Lung (tissue), 15 donors: ENCODE measurements around the gene TBC1D3C. TPM values are rescaled to one million over a fixed set of nuclear protein-coding genes. Genes with fewer than 3 reads are reported as not detected.
"Not testable (repeated sequence)": the region's sequence is repeated elsewhere in the genome, so short reads cannot be mapped to it uniquely, and the experiment has no call there.

Source experiments
- ATAC-seq: fragments of 200-7000 bp; cut with Tn5 transposase; one replicate; pipeline ENCODE4 v1.9.1; 2020; ENCODE audit warnings: moderate number of reproducible peaks; ENCODE audit not compliant: insufficient read depth, low FRiP score
- DNase-seq, 3 donors: peaks; one replicate each; pipeline ENCODE4 v3.0.0-alpha.2; 2013 to 2017
- H3K27ac ChIP-seq, 2 donors: one replicate each; pipeline ENCODE4 v1.5.1; 2013; ENCODE audit warnings: mild to moderate bottlenecking in 2 of 2, moderate library complexity in 2 of 2, control low read depth in 1 of 2, inconsistent platforms in 1 of 2, low read depth in 1 of 2, low read length in 1 of 2
- H3K27me3 ChIP-seq, 3 donors: one replicate each; pipeline ENCODE4 v1.5.1; 2013; ENCODE audit warnings: low read length in 2 of 3; ENCODE audit not compliant: control insufficient read depth in 3 of 3, insufficient read depth in 3 of 3
- H3K36me3 ChIP-seq, 4 donors: one replicate each; pipeline ENCODE4 v1.5.1; 2013; ENCODE audit warnings: low read length in 4 of 4, mild to moderate bottlenecking in 1 of 4, moderate library complexity in 1 of 4; ENCODE audit not compliant: control insufficient read depth in 4 of 4, insufficient read depth in 4 of 4
- H3K4me1 ChIP-seq, 5 donors: one replicate each; pipeline ENCODE4 v1.5.1; 2013; ENCODE audit warnings: low read length in 5 of 5, mild to moderate bottlenecking in 2 of 5, moderate library complexity in 1 of 5; ENCODE audit not compliant: control insufficient read depth in 5 of 5, insufficient read depth in 5 of 5
- H3K4me3 ChIP-seq: one replicate; pipeline ENCODE4 v1.5.1; 2013; ENCODE audit warnings: mild to moderate bottlenecking, control low read depth, moderate library complexity
- H3K9ac ChIP-seq, 2 donors: one replicate each; pipeline ENCODE4 v1.5.1; 2013; ENCODE audit warnings: low read length in 2 of 2, control low read depth in 1 of 2; ENCODE audit not compliant: insufficient read depth in 1 of 2
- H3K9me3 ChIP-seq, 4 donors: one replicate each; pipeline ENCODE4 v1.5.1; 2013; ENCODE audit warnings: low read length in 3 of 4, mild to moderate bottlenecking in 1 of 4, moderate library complexity in 1 of 4; ENCODE audit not compliant: control insufficient read depth in 4 of 4, insufficient read depth in 3 of 4
- WGBS, 2 donors: extraction: QIAGEN DNeasy Blood & Tissue Kit; methylation state at CpG; one replicate each; pipeline ENCODE4 v1.1.7; 2013; 5-methylcytosine and 5-hydroxymethylcytosine counted together
- long read RNA-seq, 5 donors: transcript quantifications; one replicate each; lab custom pipeline, GENCODE V29; 2026
- polyA plus RNA-seq, 2 donors: library from polyadenylated mRNA; stranded (reverse); fragments of 200-250 nt; gene quantifications; one replicate each; pipeline ENCODE4 v1.2.1, GENCODE V29; 2013
- small RNA-seq: library from RNA; depleted of rRNA; stranded (forward); fragments of <200 nt; gene quantifications from one replicate; pipeline ENCODE3, GENCODE V24; 2014; ENCODE audit warnings: low replicate concordance
- total RNA-seq, 2 donors: library from RNA; depleted of rRNA in 1 of 2; stranded (reverse); fragments of >200 nt in 1 of 2; gene quantifications; one replicate each; pipeline ENCODE4 v1.2.1, GENCODE V29; 2014 to 2021
- donor health status: Bipolar disorder and iron deficiency.
- donor health status: healthy.
- donor health status: DM: yes; HTN: yes; CAD: no.

Gene TBC1D3C
- total RNA-seq (under 1 TPM in 1 of 2 donors, not detected in 1; 1.00 TPM), polyA plus RNA-seq (1 to 10 TPM in 1 of 2 donors, not detected in 1; 1.2 TPM)
- long read RNA-seq, donor 1 = 0 reads
- long read RNA-seq, donor 2 = 0 reads
- long read RNA-seq, donor 3 = 0 reads
- long read RNA-seq, donor 4 = 0 reads
- long read RNA-seq, donor 5 = 0 reads

- not testable (repeated sequence) for H3K4me1 ChIP-seq, H3K4me3 ChIP-seq, H3K27me3 ChIP-seq, H3K27ac ChIP-seq, H3K9ac ChIP-seq, ATAC-seq, DNase-seq, H3K36me3 ChIP-seq, H3K9me3 ChIP-seq
- WGBS, 2 donors = no CpG with 5 or more reads among the region's 10 CpGs
Measured at GRCh38 chr17:38068534-38068933, at the start of gene TBC1D3C. Gene TBC1D3C (minus strand): TSS chr17:38068634. CDS start chr17:38067066, 1,568 bp downstream.

DNA sequence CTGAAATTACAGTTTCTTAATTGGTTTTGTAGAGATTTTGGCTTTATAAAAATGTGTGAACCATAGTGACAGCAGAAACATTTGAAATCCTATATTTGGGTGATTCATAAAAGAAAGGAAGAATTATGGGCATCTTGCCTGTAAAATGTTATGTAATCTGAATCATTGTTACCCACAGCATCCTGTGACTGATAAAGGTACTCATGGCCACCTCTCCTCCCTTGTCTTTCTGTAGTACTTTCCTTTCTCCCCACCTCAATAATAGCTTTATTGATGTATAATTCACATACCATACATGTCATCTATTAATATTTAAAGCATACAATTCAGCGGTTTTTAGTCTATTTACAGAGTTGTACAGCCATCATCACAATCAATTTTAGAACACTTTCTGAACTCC lies 30.8 kb upstream of the TBC1D3C start:
- no CpG with 5 or more reads among the region's 1 CpG for WGBS, 2 donors
- not testable (repeated sequence) for H3K9me3 ChIP-seq, H3K4me3 ChIP-seq, H3K4me1 ChIP-seq, ATAC-seq, H3K27ac ChIP-seq, H3K27me3 ChIP-seq, H3K9ac ChIP-seq, H3K36me3 ChIP-seq, DNase-seq

DNA sequence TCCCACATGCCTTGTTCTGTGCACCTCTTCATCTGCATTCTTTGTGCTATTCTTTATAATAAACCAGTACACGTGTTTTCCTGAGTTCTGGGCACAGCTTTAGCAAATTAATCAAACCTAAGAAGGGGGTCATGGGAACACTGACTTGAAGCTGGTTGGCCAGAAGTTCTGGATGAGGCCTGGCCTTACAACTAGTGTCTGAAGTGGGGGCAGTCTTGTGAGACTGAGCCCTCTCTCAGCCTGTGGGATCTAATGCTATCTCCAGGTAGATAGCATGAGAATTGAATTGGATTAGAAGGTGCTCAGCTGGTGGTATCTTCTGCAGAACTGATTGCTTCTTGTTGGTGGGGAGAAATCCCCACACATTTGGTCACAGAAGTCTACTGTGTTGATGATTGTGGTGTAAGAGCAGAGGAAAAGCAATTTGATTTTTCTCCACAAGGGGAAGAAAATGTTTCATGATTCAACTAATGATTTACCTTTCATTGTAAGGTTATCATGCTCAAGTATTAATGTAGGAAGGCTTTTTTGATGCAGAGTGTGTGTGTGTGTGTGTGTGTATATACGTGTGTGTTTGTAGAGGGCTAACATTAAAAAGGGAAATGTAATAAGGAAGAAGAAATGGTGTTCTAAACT lies 25.7 kb upstream of the TBC1D3C start:
- not testable (repeated sequence) for DNase-seq, H3K27me3 ChIP-seq, H3K4me1 ChIP-seq, H3K27ac ChIP-seq, H3K9ac ChIP-seq, H3K9me3 ChIP-seq, H3K36me3 ChIP-seq, H3K4me3 ChIP-seq, ATAC-seq
- WGBS, 2 donors = no CpG with 5 or more reads among the region's 2 CpGs

- not testable (repeated sequence) for ATAC-seq, H3K9me3 ChIP-seq, H3K4me1 ChIP-seq, DNase-seq, H3K27ac ChIP-seq, H3K9ac ChIP-seq, H3K27me3 ChIP-seq, H3K4me3 ChIP-seq, H3K36me3 ChIP-seq
- WGBS, 2 donors = 96 to 100% methylated on average over 1 to 7 of the region's 10 CpGs
Measured at GRCh38 chr17:38088120-38088519, 19.7 kb upstream of the TBC1D3C start.

DNA sequence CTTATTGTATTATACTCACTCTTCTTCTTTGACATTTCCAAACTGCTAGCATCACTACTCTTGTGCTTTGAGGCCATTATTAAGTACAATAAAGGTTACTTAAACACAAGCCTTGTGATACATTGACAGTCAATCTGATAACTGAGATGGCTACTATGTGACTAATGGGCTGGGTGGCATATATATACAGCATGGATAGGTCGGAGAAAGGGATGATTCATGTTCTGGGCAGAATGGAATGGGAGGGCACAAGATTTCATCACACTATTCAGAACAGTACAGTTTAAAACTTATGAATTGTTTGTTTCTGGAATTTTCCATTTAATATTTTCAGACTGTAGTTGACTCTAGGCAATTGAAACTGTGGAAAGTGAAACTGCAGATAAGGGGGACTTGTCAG lies 18.9 kb upstream of the TBC1D3C start:
- not testable (repeated sequence) for ATAC-seq, H3K9me3 ChIP-seq, H3K27ac ChIP-seq

More for the DNA sequence above, 18.9 kb upstream of the TBC1D3C start:
- not testable (repeated sequence) for H3K4me1 ChIP-seq, H3K36me3 ChIP-seq, H3K9ac ChIP-seq, DNase-seq, H3K4me3 ChIP-seq, H3K27me3 ChIP-seq
- no CpG with 5 or more reads among the region's 1 CpG for WGBS, 2 donors

Small RNA genes lying within 50 kb of the gene (small RNA-seq; reads per million reads assigned to genes)
- not detected for gene RF00019

Other genes starting within 250 kb of the TBC1D3C start
- not detected for gene TBC1D3K, start 144.2 kb downstream of the TBC1D3C start, total RNA-seq
- gene TBC1D3K, start 144.2 kb downstream of the TBC1D3C start, polyA plus RNA-seq = not detected
- 10 to 100 TPM in 1 of 2 donors, 1 to 10 TPM in 1; 5.1 to 11.7 TPM for gene TBC1D3L, start 79.6 kb downstream of the TBC1D3C start, total RNA-seq
- gene TBC1D3L, start 79.6 kb downstream of the TBC1D3C start, polyA plus RNA-seq = 10 to 100 TPM in 1 of 2 donors, 1 to 10 TPM in 1; 4.2 to 19.7 TPM
- gene TBC1D3D, start 64.7 kb downstream of the TBC1D3C start, total RNA-seq = 1 to 10 TPM in 1 of 2 donors, under 1 TPM in 1; 0.18 to 3.8 TPM
- 1 to 10 TPM in 1 of 2 donors, under 1 TPM in 1; 0.92 to 1.8 TPM for gene TBC1D3D, start 64.7 kb downstream of the TBC1D3C start, polyA plus RNA-seq
- not detected for gene TBC1D3E, start 59.3 kb upstream of the TBC1D3C start, total RNA-seq
- gene TBC1D3E, start 59.3 kb upstream of the TBC1D3C start, polyA plus RNA-seq = not detected
- gene TBC1D3, start 123.9 kb upstream of the TBC1D3C start, total RNA-seq = not detected
- gene TBC1D3, start 123.9 kb upstream of the TBC1D3C start, polyA plus RNA-seq = not detected
- 10 to 100 TPM; 23.4 to 36.0 TPM for gene MRPL45, start 228.5 kb upstream of the TBC1D3C start, total RNA-seq
- gene MRPL45, start 228.5 kb upstream of the TBC1D3C start, polyA plus RNA-seq = 10 to 100 TPM; 16.3 to 22.8 TPM